HCT116 (cell line): ENCODE data around the gene MAJIN. TPM values are rescaled to one million over a fixed set of nuclear protein-coding genes. Genes with fewer than 3 reads are reported as not detected.
A peak's percentile ranks its signal among the peaks of the same experiment; 100 is the strongest.

Source experiments
- ATAC-seq: fragments of 200-7000 bp; cut with Tn5 transposase; 2 replicates; pipeline ENCODE4 v1.9.1; 2020; ENCODE audit warnings: mild to moderate bottlenecking, moderate library complexity
- Bru-seq: library from RNA; stranded (reverse); fragments of 400-500 nt; gene quantifications from one replicate; lab custom pipeline; 2021; lab: Mats Ljungman, UMichigan
- BruChase-seq, 2 experiments: library from RNA; stranded (reverse); fragments of 400-500 nt; gene quantifications; one replicate each; lab custom pipeline; 2021; lab: Mats Ljungman, UMichigan
- BruUV-seq: library from RNA; stranded (reverse); fragments of 400-500 nt; replicated peaks from 2 replicates; lab custom pipeline; 2021; lab: Mats Ljungman, UMichigan
- CTCF ChIA-PET: fragments of 300-600 bp; sonication (Branson Sonifier 250); formaldehyde crosslinking; loops from one replicate; lab custom pipeline; 2021; ENCODE audit warnings: antibody characterized with exemption; lab: Charles Lee
- POLR2A ChIA-PET: fragments of 300-600, 350-600 bp; sonication (Branson Sonifier 250); formaldehyde crosslinking; loops from one replicate; lab custom pipeline; 2021; ENCODE audit warnings: antibody characterized with exemption; lab: Charles Lee
- RAD21 ChIA-PET, 2 experiments: fragments of 300-600 bp; sonication (Branson Sonifier 250); formaldehyde crosslinking; loops; one replicate each; lab custom pipeline; 2023; ENCODE audit warnings: low total read pairs in 2 of 2; ENCODE audit not compliant: uncharacterized antibody in 2 of 2, unreplicated experiment in 2 of 2, low non-redundant PET in 1 of 2; lab: Charles Lee
- DNase-seq: peaks from one replicate; pipeline ENCODE4 v3.0.0-alpha.2; 2010; ENCODE audit warnings: low read depth, low spot score
- H2AFZ ChIP-seq: fragments of 200-600 bp; shearing (Covaris generic), sonication (generic); 2 replicates; pipeline ENCODE4 v1.6.1; 2017; ENCODE audit warnings: low read depth, mixed run types, mixed read lengths, antibody characterized with exemption, low read length; ENCODE audit not compliant: poor library complexity, severe bottlenecking
- H3K27ac ChIP-seq: 2 replicates; pipeline ENCODE4 v1.5.1; 2012; ENCODE audit warnings: low read depth, low read length
- H3K27me3 ChIP-seq: fragments of 200-600 bp; sonication (generic); 2 replicates; pipeline ENCODE4 v1.6.1; 2016; ENCODE audit warnings: mixed run types, low read length, mixed read lengths; ENCODE audit not compliant: insufficient read depth
- H3K36me3 ChIP-seq, 2 experiments: fragments of 200-500 bp in 1 of 2; fragments of 200-600 bp in 1 of 2; sonication (Bioruptor generic) in 1 of 2; sonication (generic) in 1 of 2; 2 replicates each; pipeline versions ENCODE4 v1.5.1 to v1.6.1; 2014 to 2016; ENCODE audit warnings: low read length in 2 of 2, inconsistent platforms in 1 of 2, mixed read lengths in 1 of 2, mixed run types in 1 of 2; ENCODE audit not compliant: insufficient read depth in 2 of 2, control insufficient read depth in 1 of 2
- H3K4me1 ChIP-seq, 2 experiments: fragments of 200-600 bp in 1 of 2; sonication (generic) in 1 of 2; 2 replicates each; pipeline versions ENCODE4 v1.5.1 to v1.6.1; 2012 to 2017; ENCODE audit warnings: low read length in 2 of 2, inconsistent platforms in 1 of 2, mild to moderate bottlenecking in 1 of 2, mixed read lengths in 1 of 2, mixed run types in 1 of 2, moderate library complexity in 1 of 2; ENCODE audit not compliant: insufficient read depth in 2 of 2, control insufficient read depth in 1 of 2
- H3K4me2 ChIP-seq: fragments of 200-600 bp; sonication (generic); 2 replicates; pipeline ENCODE4 v1.6.1; 2017; ENCODE audit warnings: mixed run types, low read length, mixed read lengths
- H3K4me3 ChIP-seq, 2 experiments: fragments of 200-600 bp in 1 of 2; sonication (generic) in 1 of 2; replicated peaks in 1 of 2; 2 replicates each; pipeline ENCODE4 v1.5.1; 2011 to 2016; ENCODE audit warnings: low read length in 2 of 2, control low read depth in 1 of 2, low read depth in 1 of 2, mild to moderate bottlenecking in 1 of 2, mixed read lengths in 1 of 2, mixed run types in 1 of 2
- H3K79me2 ChIP-seq: fragments of 200-600 bp; sonication (generic); 2 replicates; pipeline ENCODE4 v1.6.1; 2017; ENCODE audit warnings: mild to moderate bottlenecking, mixed run types, low read length, moderate library complexity, mixed read lengths; ENCODE audit not compliant: insufficient read depth
- H3K9ac ChIP-seq: fragments of 200-600 bp; sonication (generic); 2 replicates; pipeline ENCODE4 v1.6.1; 2016; ENCODE audit warnings: low read length, mixed read lengths
- H3K9me2 ChIP-seq: fragments of 200-600 bp; sonication (generic), shearing (Covaris generic); 2 replicates; pipeline ENCODE4 v1.6.1; 2017; ENCODE audit warnings: mixed run types, mild to moderate bottlenecking, moderate library complexity; ENCODE audit not compliant: insufficient read depth
- H3K9me3 ChIP-seq, 2 experiments: fragments of 200-500 bp in 1 of 2; fragments of 200-600 bp in 1 of 2; sonication (Bioruptor generic) in 1 of 2; sonication (generic) in 1 of 2; 2 replicates each; pipeline ENCODE4 v1.6.1; 2014 to 2017; ENCODE audit warnings: low read length in 2 of 2, mixed read lengths in 2 of 2, inconsistent platforms in 1 of 2, low read depth in 1 of 2, mild to moderate bottlenecking in 1 of 2, mixed run types in 1 of 2, moderate library complexity in 1 of 2; ENCODE audit not compliant: control insufficient read depth in 1 of 2, insufficient read depth in 1 of 2
- H4K20me1 ChIP-seq: fragments of 200-600 bp; sonication (generic), shearing (Covaris generic); 2 replicates; pipeline ENCODE4 v1.6.1; 2017; ENCODE audit warnings: mixed run types, mild to moderate bottlenecking, moderate library complexity; ENCODE audit not compliant: insufficient read depth
- EGR1 ChIP-seq: IDR thresholded peaks from 2 replicates; pipeline ENCODE4 v1.6.1; 2012; ENCODE audit warnings: low read depth
- ELF1 ChIP-seq: IDR thresholded peaks from 2 replicates; pipeline ENCODE4 v1.6.1; 2012; ENCODE audit warnings: low read depth, borderline replicate concordance
- EZH2phosphoT487 ChIP-seq: fragments of 200-600 bp; IDR thresholded peaks from 2 replicates; pipeline ENCODE4 v1.6.1; 2018; ENCODE audit warnings: antibody characterized with exemption, borderline replicate concordance
- JUND ChIP-seq: IDR thresholded peaks from 2 replicates; pipeline ENCODE4 v1.6.1; 2012
- POLR2A ChIP-seq: IDR thresholded peaks from 2 replicates; pipeline ENCODE4 v1.7.0; 2011; ENCODE audit warnings: borderline replicate concordance; ENCODE audit not compliant: insufficient read depth, insufficient read length; ENCODE audit errors: extremely low read depth
- RAD21 ChIP-seq: IDR thresholded peaks from 2 replicates; pipeline ENCODE4 v1.6.1; 2012; ENCODE audit warnings: low read depth, mild to moderate bottlenecking
- SIN3A ChIP-seq: IDR thresholded peaks from 2 replicates; pipeline ENCODE4 v1.6.1; 2012; ENCODE audit warnings: low read depth
- SP1 ChIP-seq: IDR thresholded peaks from 2 replicates; pipeline ENCODE4 v1.6.1; 2012; ENCODE audit warnings: low read depth
- SRF ChIP-seq: IDR thresholded peaks from 2 replicates; pipeline ENCODE4 v1.6.1; 2012; ENCODE audit warnings: low read depth
- YY1 ChIP-seq: IDR thresholded peaks from 2 replicates; pipeline ENCODE4 v1.6.1; 2011; ENCODE audit warnings: low read length, low read depth, moderate library complexity, mild to moderate bottlenecking; ENCODE audit not compliant: insufficient replicate concordance; ENCODE audit errors: extremely low read depth
- ZFX ChIP-seq: fragments of 450-650 bp; IDR thresholded peaks from 2 replicates; pipeline ENCODE4 v1.6.1; 2017
- ZNF274 ChIP-seq: fragments of 200-500 bp; sonication (Bioruptor generic); IDR thresholded peaks from 2 replicates; pipeline ENCODE4 v1.6.1; 2014; ENCODE audit warnings: mild to moderate bottlenecking, low read depth, low read length, inconsistent platforms
- intact Hi-C: fragments of 100-400 bp; cut with micrococcal nuclease; formaldehyde crosslinking; loops from 2 replicates; pipeline ENCODE4 v1.10.0; 2022
- long read RNA-seq: library from polyadenylated mRNA; unstranded; transcript quantifications from one replicate; pipeline ENCODE4 v2.0.0, GENCODE V29; 2021; ENCODE audit not compliant: unreplicated experiment
- polyA plus RNA-seq: library from polyadenylated mRNA; unstranded; fragments of >200 nt; gene quantifications from 2 replicates; pipeline ENCODE4 v1.2.1, GENCODE V29; 2012; ENCODE audit warnings: missing spikeins
- total RNA-seq: library from RNA; stranded (reverse); gene quantifications from one replicate; pipeline ENCODE4 v1.2.1, GENCODE V29; 2021; ENCODE audit not compliant: unreplicated experiment
- TF ChIP-seq, protein P1 (sequence below): IDR thresholded peaks from 2 replicates; pipeline ENCODE4 v1.6.1; 2012
- TF ChIP-seq, protein P2 (sequence below): IDR thresholded peaks from 2 replicates; pipeline ENCODE4 v1.6.1; 2011; ENCODE audit warnings: mild to moderate bottlenecking, low read length, moderate library complexity; ENCODE audit not compliant: insufficient replicate concordance; ENCODE audit errors: extremely low read depth
- TF ChIP-seq, protein P3 (sequence below), 3 experiments: fragments of 200-600 bp in 1 of 3; sonication (generic) in 1 of 3; IDR thresholded peaks in 2 of 3; conservative IDR thresholded peaks in 1 of 3; 2 replicates each; pipeline ENCODE4 v1.5.1; 2012 to 2017; ENCODE audit warnings: low read depth in 2 of 3, low read length in 2 of 3, antibody characterized with exemption in 1 of 3, borderline replicate concordance in 1 of 3, control low read depth in 1 of 3, mild to moderate bottlenecking in 1 of 3, mixed read lengths in 1 of 3, mixed run types in 1 of 3, moderate library complexity in 1 of 3; ENCODE audit not compliant: insufficient read depth in 1 of 3

The MAJIN gene, protein sequence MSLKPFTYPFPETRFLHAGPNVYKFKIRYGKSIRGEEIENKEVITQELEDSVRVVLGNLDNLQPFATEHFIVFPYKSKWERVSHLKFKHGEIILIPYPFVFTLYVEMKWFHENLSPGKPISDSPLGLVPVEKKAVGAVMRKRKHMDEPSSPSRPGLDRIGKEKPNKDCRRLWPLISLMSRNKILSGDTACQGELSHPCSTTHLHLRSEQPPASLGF
- total RNA-seq (not detected), Bru-seq, nascent RNA (percentile 3 among the genes with signal in this experiment), BruChase-seq, experiment 1, labeled RNA remaining after a 6-hour chase (percentile 9 among the genes with signal in this experiment), BruChase-seq, experiment 2, labeled RNA remaining after a 2-hour chase (percentile 3 among the genes with signal in this experiment)
- not detected in 2 replicates for polyA plus RNA-seq
- long read RNA-seq = 0 reads

DNA sequence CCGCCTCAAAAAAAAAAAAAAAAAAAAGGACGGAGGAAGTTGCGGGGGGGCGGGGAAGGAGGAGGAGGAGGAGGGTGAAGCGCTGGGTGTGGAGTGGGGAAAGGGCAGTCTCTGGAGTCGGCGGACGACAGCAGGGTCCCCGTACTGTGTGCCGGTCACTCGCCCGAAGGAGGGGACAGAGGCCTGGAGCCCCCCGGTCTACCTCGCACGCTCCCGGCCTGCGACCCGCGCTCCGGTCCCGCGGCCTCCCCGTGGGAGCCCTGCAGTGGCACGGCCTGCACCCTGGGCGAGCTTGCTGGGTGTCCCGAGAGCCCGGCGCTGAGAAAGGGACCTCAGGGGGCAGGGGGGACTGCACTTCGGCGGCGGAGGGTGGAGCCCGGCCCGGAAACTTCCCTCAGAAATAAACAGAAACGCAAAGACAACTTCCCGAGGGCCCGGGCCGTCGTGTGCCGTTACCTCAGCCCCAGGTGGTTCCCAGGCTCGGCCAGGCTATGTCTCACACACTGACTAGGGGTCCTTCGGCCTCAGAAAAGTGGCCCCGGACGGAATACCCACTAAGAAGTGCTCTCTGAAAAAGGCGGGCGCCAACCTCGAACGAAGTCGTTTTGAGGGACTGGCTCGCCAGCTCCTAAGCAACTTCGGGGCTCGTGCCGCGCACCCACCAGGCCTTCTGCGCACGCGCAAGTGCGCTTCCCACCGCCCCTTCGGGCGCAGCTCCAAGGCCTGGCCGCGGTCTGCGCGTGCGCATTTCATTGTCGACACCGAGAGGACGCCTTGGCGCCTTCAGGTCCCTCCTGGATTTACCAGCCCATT lies at the start of gene MAJIN:
Gene MAJIN (minus strand): TSS at position 688 of the 813 bp plus-strand sequence. CDS start 12,703 bp downstream, outside the sequence.
- Histone ChIP-seq H3K79me2 (no peaks in the 10 kb centered on the region), H3K9me3 (no peaks in the 10 kb centered on the region), H3K4me1 (peaks cover 0 to 3% of the 10 kb centered on the region in 2 experiments; a peak in 1 of 4 replicates), H3K4me3 (no peak within 1 kb of the TSS), H3K9ac (no peak within 1 kb of the TSS)
- POLR2A ChIA-PET = no interaction called here
- no peak for TF ChIP-seq ZFX
- TF ChIP-seq, protein P1, sequence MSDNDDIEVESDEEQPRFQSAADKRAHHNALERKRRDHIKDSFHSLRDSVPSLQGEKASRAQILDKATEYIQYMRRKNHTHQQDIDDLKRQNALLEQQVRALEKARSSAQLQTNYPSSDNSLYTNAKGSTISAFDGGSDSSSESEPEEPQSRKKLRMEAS = no peak
- TF ChIP-seq ZNF274 = no peak
- no peak for TF ChIP-seq SP1
- TF ChIP-seq RAD21 = no peak
- TF ChIP-seq ELF1 = no peak
- no peak for TF ChIP-seq SRF
- TF ChIP-seq EZH2phosphoT487 = no peak
- no peak for TF ChIP-seq EGR1
- no peak for TF ChIP-seq JUND
- no peak for TF ChIP-seq YY1
- TF ChIP-seq POLR2A = no peak
- TF ChIP-seq SIN3A = no peak
- TF ChIP-seq, protein P2, sequence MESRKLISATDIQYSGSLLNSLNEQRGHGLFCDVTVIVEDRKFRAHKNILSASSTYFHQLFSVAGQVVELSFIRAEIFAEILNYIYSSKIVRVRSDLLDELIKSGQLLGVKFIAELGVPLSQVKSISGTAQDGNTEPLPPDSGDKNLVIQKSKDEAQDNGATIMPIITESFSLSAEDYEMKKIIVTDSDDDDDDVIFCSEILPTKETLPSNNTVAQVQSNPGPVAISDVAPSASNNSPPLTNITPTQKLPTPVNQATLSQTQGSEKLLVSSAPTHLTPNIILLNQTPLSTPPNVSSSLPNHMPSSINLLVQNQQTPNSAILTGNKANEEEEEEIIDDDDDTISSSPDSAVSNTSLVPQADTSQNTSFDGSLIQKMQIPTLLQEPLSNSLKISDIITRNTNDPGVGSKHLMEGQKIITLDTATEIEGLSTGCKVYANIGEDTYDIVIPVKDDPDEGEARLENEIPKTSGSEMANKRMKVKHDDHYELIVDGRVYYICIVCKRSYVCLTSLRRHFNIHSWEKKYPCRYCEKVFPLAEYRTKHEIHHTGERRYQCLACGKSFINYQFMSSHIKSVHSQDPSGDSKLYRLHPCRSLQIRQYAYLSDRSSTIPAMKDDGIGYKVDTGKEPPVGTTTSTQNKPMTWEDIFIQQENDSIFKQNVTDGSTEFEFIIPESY = no peak
- TF ChIP-seq, protein P3, sequence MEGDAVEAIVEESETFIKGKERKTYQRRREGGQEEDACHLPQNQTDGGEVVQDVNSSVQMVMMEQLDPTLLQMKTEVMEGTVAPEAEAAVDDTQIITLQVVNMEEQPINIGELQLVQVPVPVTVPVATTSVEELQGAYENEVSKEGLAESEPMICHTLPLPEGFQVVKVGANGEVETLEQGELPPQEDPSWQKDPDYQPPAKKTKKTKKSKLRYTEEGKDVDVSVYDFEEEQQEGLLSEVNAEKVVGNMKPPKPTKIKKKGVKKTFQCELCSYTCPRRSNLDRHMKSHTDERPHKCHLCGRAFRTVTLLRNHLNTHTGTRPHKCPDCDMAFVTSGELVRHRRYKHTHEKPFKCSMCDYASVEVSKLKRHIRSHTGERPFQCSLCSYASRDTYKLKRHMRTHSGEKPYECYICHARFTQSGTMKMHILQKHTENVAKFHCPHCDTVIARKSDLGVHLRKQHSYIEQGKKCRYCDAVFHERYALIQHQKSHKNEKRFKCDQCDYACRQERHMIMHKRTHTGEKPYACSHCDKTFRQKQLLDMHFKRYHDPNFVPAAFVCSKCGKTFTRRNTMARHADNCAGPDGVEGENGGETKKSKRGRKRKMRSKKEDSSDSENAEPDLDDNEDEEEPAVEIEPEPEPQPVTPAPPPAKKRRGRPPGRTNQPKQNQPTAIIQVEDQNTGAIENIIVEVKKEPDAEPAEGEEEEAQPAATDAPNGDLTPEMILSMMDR (IDR thresholded peaks at IDR 0.05 in 2 of 3, conservative IDR thresholded peaks at IDR 0.05 in 1 of 3; ENCODE audit: borderline replicate concordance in 1 of 3, insufficient read depth in 1 of 3, low read depth in 2 of 3, low read length in 2 of 3) = no peak
- TF ChIP-seq, all 23 proteins: peak for 0
- BruUV-seq = no TSS peak
- ChIA-PET CTCF (no interaction called here), RAD21 (no interaction called here)
- intact Hi-C loops = no loop called here
- DNase-seq (no peak), ATAC-seq (no peak)
- Histone ChIP-seq H3K36me3 (no peaks in the 10 kb centered on the region), H3K9me2 (no peaks in the 10 kb centered on the region), H2AFZ (no peak within 1 kb of the TSS), H3K4me2 (no peak within 1 kb of the TSS), H3K27ac (no peak within 1 kb of the TSS), H4K20me1 (no peaks in the 10 kb centered on the region), H3K27me3 (no peaks in the 10 kb centered on the region)
